Nucleus accumbens (tissue), 56 donors: ENCODE measurements around the gene TBCE.

Experiments used
- DNase-seq, 56 donors: peaks; one replicate each; lab custom pipeline; 2025; lab: John Stamatoyannopoulos, UW

The TBCE gene

DNA sequence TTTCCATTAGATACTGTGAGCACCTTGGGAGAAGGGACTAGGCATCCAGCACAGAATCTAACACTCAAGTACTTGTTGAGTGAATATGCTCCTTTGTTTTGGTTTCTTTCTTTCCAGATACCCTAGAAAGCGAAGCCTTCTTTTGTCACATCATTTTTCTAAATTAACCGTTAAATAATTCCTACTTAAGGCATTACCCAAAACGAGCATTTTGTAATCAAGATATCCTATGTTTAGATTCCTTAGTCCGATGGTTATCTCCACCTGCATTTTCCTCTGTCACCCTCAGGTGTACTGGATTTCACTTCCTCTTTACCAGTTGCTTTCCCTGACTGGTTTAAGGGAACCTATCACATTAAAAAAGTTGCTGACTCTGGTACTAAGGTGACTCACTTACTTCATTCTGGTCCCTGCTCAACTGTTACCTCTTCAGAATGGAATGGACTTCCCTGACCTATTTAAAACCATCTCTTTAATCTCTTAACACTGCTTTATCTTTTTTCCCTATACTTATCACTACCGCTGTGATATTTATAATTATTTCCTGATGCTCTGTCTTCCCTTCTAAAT is 133.8 kb downstream of the TBCE start:
- no peak for DNase-seq
